Cardiac fibroblast (primary cell): Measurements from ENCODE around the gene EXOC6B.

ENCODE experiments used
- DNase-seq, 2 donors: peaks; one replicate each; pipeline versions ENCODE4 v3.0.0 to v3.0.0-alpha.2; 2010; ENCODE audit warnings: low read depth in 2 of 2
- H3K4me3 ChIP-seq, 2 donors: replicated peaks in 1 of 2; 1 replicate in 1 of 2; 2 replicates in 1 of 2; pipeline ENCODE4 v1.5.1; 2011; ENCODE audit warnings: low read depth in 2 of 2, low read length in 2 of 2, mild to moderate bottlenecking in 2 of 2, moderate library complexity in 1 of 2
- CTCF ChIP-seq: IDR thresholded peaks from one replicate; pipeline ENCODE4 v1.5.1; 2011; ENCODE audit warnings: low read depth, mild to moderate bottlenecking, low read length, inconsistent platforms

The EXOC6B gene

GRCh38 chr2:72220170-72220569 is 605.7 kb downstream of the EXOC6B start:
- no peak for DNase-seq
- no peak overlapping the region for H3K4me3 ChIP-seq
- TF ChIP-seq CTCF: peak; percentile 13

- no peak overlapping the region for H3K4me3 ChIP-seq
- DNase-seq: peak; percentile 60 to 90
- TF ChIP-seq CTCF: no peak
These were observed 611.2 kb downstream of the EXOC6B start for GRCh38 chr2:72214429-72215143.

GRCh38 chr2:72212486-72212855 is 613.4 kb downstream of the EXOC6B start:
- no peak overlapping the region for H3K4me3 ChIP-seq
- DNase-seq: no peak
- TF ChIP-seq CTCF: no peak

- H3K4me3 ChIP-seq: no peak overlapping the region
- no peak for TF ChIP-seq CTCF
- DNase-seq: peak in 1 of 2 donors; percentile 28
These were observed 613.9 kb downstream of the EXOC6B start for GRCh38 chr2:72211777-72212485.

- TF ChIP-seq CTCF: no peak
- peak in 1 of 2 donors; percentile 42 for DNase-seq
- no peak overlapping the region for H3K4me3 ChIP-seq
These were observed 614.5 kb downstream of the EXOC6B start for GRCh38 chr2:72211350-72211749.

GRCh38 chr2:72210470-72210869 is 615.4 kb downstream of the EXOC6B start:
- no peak for TF ChIP-seq CTCF
- H3K4me3 ChIP-seq: no peak overlapping the region
- no peak for DNase-seq

GRCh38 chr2:72208225-72208624 is 617.6 kb downstream of the EXOC6B start:
- TF ChIP-seq CTCF: no peak
- no peak for DNase-seq
- no peak overlapping the region for H3K4me3 ChIP-seq
